MCF 10A (cell line): ENCODE data around the gene POLR2E. TPM values are rescaled to one million over a fixed set of nuclear protein-coding genes. Genes with fewer than 3 reads are reported as not detected.

Experiments used
- BruUV-seq: library from RNA; stranded (reverse); fragments of 400-500 nt; replicated peaks from 2 replicates; lab custom pipeline; 2021; lab: Mats Ljungman, UMichigan
- CTCF ChIA-PET: fragments of 300-600 bp; sonication (Branson Sonifier 250); formaldehyde crosslinking; extraction: SDS; loops from one replicate; lab custom pipeline; 2021; ENCODE audit warnings: antibody characterized with exemption, inconsistent platforms; lab: Yijun Ruan, JAX
- POLR2A ChIA-PET: fragments of 300-600, 350-650 bp; sonication (Branson Sonifier 250); formaldehyde crosslinking; extraction: SDS; loops from one replicate; lab custom pipeline; 2020; ENCODE audit warnings: antibody characterized with exemption, inconsistent platforms; lab: Yijun Ruan, JAX
- DNase-seq: peaks from one replicate; pipeline ENCODE4 v3.0.0-alpha.2; 2018; ENCODE audit not compliant: unreplicated experiment
- H3K27ac Mint-ChIP-seq: one replicate; pipeline ENCODE4 v1.8.0; 2022; ENCODE audit warnings: mild to moderate bottlenecking, low read depth, mixed read lengths; ENCODE audit not compliant: unreplicated experiment
- H3K27me3 Mint-ChIP-seq: one replicate; pipeline ENCODE4 v1.8.0; 2022; ENCODE audit warnings: mixed read lengths; ENCODE audit not compliant: insufficient read depth, unreplicated experiment
- H3K36me3 Mint-ChIP-seq: one replicate; pipeline ENCODE4 v1.8.0; 2022; ENCODE audit warnings: mild to moderate bottlenecking, moderate library complexity, mixed read lengths; ENCODE audit not compliant: insufficient read depth, unreplicated experiment
- H3K4me1 Mint-ChIP-seq: one replicate; pipeline ENCODE4 v1.8.0; 2022; ENCODE audit warnings: mixed read lengths; ENCODE audit not compliant: insufficient read depth, unreplicated experiment
- H3K4me3 Mint-ChIP-seq: one replicate; pipeline ENCODE4 v1.8.0; 2022; ENCODE audit warnings: mild to moderate bottlenecking, moderate library complexity, mixed read lengths; ENCODE audit not compliant: unreplicated experiment
- H3K9me3 Mint-ChIP-seq: one replicate; pipeline ENCODE4 v1.8.0; 2022; ENCODE audit warnings: mixed read lengths; ENCODE audit not compliant: unreplicated experiment
- CTCF ChIP-seq: fragments of 200-600 bp; IDR thresholded peaks from one replicate; pipeline ENCODE4 v1.8.0; 2022; ENCODE audit warnings: antibody characterized with exemption, mild to moderate bottlenecking; ENCODE audit not compliant: unreplicated experiment
- intact Hi-C: fragments of 100-400 bp; cut with micrococcal nuclease; formaldehyde crosslinking; loops from 2 replicates; pipeline ENCODE4 v1.14.1; 2022
- total RNA-seq: library from RNA; stranded (reverse); gene quantifications from 2 replicates; pipeline ENCODE4 v1.2.3, GENCODE V29; 2022

POLR2E gene
- total RNA-seq, 1 experiment from 2014 or later: 184 TPM

GRCh38 chr19:1106841-1107660, 11.9 kb upstream of the POLR2E start:
- peak overlapping the region; percentile 59 for H3K27ac Mint-ChIP-seq
- no peaks in the 10 kb centered on the region for H3K4me1 Mint-ChIP-seq
- no peaks in the 10 kb centered on the region for H3K27me3 Mint-ChIP-seq
- ChIA-PET POLR2A (interaction anchor here (0.6 to 6.6 kb wide), 4 partner anchors 13 to 157 kb away, joined by 3 to 73 read pairs (median 3); no protein-coding TSS in a partner anchor), CTCF (interaction anchor here (0.6 kb wide), 1 partner anchor 87 kb away, joined by 3 read pairs; no protein-coding TSS in a partner anchor)
- no TSS peak for BruUV-seq
- H3K9me3 Mint-ChIP-seq: no peaks in the 10 kb centered on the region
- intact Hi-C loops: loop anchor here (1.0 kb wide), 1 partner anchor 50 kb away; no protein-coding TSS in a partner anchor
- peak overlapping the region; percentile 29 for H3K4me3 Mint-ChIP-seq
- H3K36me3 Mint-ChIP-seq: peaks cover 63% of the 10 kb centered on the region
- peak; percentile 34 for TF ChIP-seq CTCF
- peak; percentile 82 for DNase-seq

GRCh38 chr19:1105873-1106840, 11.0 kb upstream of the POLR2E start:
- ChIA-PET POLR2A (interaction anchor here (0.6 to 6.6 kb wide), 7 partner anchors 12 to 158 kb away, joined by 3 to 73 read pairs (median 3); partner anchors contain the start of gene CNN2), CTCF (no interaction called here)
- H3K27ac Mint-ChIP-seq: peak overlapping the region; percentile 59
- H3K36me3 Mint-ChIP-seq: peaks cover 63% of the 10 kb centered on the region
- intact Hi-C loops: no loop called here
- no peaks in the 10 kb centered on the region for H3K27me3 Mint-ChIP-seq
- TF ChIP-seq CTCF: no peak
- H3K4me3 Mint-ChIP-seq: peak overlapping the region; percentile 71
- DNase-seq: no peak
- no peaks in the 10 kb centered on the region for H3K9me3 Mint-ChIP-seq
- peaks cover 6% of the 10 kb centered on the region for H3K4me1 Mint-ChIP-seq
- TSS peak; percentile 64 for BruUV-seq

DNA sequence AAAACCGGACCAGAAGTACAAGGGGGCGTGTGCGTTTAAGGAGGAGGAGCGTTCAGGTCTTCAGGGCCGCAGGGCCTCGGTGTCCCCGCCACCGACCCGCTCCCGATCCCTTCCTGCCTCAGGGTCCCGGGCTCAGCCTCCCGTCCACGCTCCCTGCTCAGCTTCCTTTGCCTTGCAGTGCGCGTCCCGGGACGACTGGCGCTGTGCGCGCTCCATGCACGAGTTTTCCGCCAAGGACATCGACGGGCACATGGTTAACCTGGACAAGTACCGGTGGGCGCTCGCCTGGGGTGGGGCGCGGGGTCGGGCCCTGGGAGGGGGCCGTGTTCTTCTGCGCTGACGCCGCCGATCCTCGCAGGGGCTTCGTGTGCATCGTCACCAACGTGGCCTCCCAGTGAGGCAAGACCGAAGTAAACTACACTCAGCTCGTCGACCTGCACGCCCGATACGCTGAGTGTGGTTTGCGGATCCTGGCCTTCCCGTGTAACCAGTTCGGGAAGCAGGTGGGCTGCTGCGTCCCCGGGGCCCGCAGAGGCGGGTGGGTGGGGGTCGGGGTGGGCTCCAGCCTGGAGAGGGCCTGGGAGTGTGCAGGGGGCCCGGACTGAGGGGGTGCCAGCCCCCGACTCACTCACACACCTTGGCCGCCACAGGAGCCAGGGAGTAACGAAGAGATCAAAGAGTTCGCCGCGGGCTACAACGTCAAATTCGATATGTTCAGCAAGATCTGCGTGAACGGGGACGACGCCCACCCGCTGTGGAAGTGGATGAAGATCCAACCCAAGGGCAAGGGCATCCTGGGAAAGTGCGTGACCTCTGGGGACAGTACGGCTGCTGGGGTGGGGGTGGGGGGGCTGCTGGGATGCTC, 10.1 kb upstream of the POLR2E start:
- intact Hi-C loops: no loop called here
- Mint-ChIP-seq H3K27me3 (no peaks in the 10 kb centered on the region), H3K4me3 (peak overlapping the region; percentile 71), H3K9me3 (no peaks in the 10 kb centered on the region), H3K27ac (no peak overlapping the region), H3K36me3 (peaks cover 61% of the 10 kb centered on the region), H3K4me1 (peaks cover 6% of the 10 kb centered on the region)
- no TSS peak for BruUV-seq
- DNase-seq: peak; percentile 62
- no peak for TF ChIP-seq CTCF
- POLR2A ChIA-PET: interaction anchor here (1.2 to 6.6 kb wide), 9 partner anchors 11 to 111 kb away, joined by 3 to 73 read pairs (median 7); partner anchors contain the start of gene CNN2
- CTCF ChIA-PET: no interaction called here
